DMS153 treated with DMSO at 0.1 percent for 48 hours (cell line): ENCODE results near the gene TBC1D10A.

Experiments used
- DNase-seq: peaks from one replicate; lab custom pipeline; 2025; ENCODE audit not compliant: unreplicated experiment; lab: John Stamatoyannopoulos, UW

The TBC1D10A gene

GRCh38 chr22:30323246-30323645 lies 3.5 kb downstream of the TBC1D10A start:
- DNase-seq = no peak

DNA sequence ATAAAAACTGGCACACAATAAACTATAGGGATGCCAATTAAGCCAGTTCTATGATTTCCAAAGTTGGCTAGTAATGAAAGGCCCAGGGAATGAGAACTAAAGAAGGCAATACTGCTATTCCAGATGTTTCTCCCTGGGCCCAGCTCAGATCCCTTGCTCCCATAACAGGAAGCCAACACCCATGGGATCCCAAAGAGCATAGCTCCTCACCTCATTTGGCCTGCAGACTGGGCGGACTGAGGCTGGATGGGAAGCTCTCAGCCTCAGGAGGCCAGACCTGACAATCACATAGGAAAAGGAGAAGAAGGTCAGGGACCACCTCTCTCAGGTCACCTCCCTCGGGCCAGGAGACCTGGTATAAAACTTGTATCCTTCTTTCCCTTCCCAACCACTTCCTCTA lies 5.3 kb downstream of the TBC1D10A start:
- no peak for DNase-seq

GRCh38 chr22:30320021-30320556 lies 6.7 kb downstream of the TBC1D10A start:
- DNase-seq = no peak

- no peak for DNase-seq
These were observed 7.8 kb downstream of the TBC1D10A start for GRCh38 chr22:30318799-30319419.

GRCh38 chr22:30317778-30318177 lies 9.0 kb downstream of the TBC1D10A start:
- no peak for DNase-seq

DNA sequence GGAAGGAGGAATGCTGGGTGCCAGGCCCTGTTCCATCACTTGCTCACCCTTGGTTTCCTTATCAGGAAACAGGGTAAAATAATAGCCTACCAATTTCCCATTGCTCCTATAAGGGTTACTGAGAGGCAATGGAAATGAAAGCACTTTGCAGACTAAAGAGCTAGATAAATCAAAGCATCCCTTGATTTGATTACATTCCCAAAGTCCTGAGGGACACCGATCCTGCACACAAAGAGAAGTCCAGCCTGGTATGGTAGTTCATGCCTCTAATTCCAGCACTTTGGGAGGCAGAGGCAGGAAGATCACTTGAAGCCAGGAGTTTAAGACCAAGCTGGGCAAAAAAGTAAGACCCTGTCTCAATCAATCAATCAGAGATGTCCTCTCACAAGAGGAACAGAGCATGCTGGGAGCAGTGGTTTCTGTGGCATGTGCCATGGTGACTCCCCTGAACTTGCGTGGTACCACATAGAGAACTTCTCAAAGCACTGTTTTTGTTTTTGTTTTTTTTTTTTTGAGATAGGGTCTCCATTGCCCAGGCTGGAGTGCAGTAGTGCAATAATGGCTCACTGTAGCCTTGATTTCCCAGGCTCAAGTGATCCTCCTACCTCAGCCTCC lies 10.7 kb downstream of the TBC1D10A start:
- DNase-seq = no peak

- no peak for DNase-seq
These were observed 11.8 kb downstream of the TBC1D10A start for GRCh38 chr22:30314915-30315314.

DNA sequence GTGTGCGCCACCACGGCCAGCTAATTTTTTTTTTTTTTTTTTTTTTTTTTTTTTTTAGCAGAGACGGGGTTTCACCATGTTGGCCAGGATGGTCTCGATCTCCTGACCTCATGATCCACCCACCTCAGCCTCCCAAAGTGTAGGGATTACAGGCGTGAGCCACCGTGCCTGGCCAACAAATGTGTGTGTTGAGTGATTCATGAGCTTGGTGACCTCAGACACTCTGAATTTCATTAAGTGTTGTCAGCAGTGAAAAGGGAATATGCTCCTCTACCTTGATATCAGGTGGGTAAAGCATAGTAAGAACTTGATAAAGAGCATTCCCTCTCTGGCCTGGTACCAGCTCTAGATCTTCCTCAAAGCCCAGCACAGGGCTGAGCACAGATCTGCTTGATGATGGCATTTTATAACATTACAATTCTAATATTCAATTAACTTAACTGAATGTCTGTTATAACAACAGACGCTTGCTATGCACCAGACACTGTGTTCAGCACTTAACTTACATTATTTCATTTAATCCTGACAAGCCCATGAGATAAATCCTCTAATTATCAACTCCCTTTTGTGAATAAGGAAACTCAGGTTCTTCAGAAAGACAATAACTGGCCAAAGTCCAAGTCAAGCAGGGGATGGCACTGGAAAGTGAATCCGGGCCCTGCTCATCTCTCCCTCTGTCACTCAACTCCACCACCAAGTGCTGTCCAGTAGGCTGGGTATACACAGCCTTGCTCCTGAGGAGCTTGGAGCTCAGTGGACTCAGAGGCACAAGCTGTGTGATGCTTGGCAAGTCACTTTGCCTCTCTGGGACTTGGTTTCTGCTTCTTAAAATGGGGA lies 13.0 kb downstream of the TBC1D10A start:
- DNase-seq = no peak

- no peak for DNase-seq
These were observed 14.7 kb downstream of the TBC1D10A start for GRCh38 chr22:30312053-30312452.

DNA sequence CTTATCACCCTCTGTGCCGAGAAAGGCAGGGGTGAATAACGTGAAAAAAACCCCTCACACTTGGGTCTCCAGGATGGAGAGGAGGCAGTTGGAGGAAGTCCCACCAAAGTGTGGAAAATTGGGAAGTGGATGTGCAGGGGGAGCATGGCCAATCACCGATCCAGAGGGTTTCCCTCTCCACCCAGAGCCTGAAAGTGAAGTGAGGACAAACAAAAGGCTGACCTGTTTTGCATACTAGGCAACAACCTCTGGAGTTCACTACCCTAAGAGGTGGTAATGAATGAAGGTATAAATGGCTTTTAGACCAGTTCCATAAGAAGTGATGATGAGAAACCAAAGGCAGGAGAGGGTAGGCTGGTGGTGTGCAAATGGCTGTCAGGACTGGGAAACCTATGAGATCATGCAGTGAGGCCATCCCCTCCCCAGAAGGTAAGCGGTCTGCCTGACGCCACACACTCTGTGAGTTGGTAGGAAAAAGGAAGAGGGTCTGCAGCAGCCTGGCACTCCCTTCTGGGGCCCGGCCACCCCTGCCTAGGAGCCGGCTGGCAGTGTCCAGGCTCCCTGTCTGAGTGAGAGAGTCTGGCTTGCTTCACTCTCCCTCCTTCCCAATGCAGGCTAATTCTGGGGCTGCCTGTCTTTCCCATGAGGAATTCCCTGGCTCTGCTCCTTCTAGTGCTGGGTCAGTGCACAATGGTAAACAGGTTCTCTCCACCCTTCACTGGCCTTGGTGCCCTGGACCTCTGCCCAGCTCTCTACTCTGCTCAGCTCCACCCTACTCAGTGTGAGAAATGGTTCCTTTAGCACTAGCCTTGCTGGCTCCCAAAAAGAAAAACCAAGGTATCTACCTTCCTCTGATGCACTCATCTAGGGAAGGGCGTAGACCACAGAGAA lies 15.6 kb downstream of the TBC1D10A start:
- DNase-seq = no peak

GRCh38 chr22:30309951-30310741 lies 16.6 kb downstream of the TBC1D10A start:
- DNase-seq = peak; percentile 7

- DNase-seq = no peak
These were observed 18.1 kb downstream of the TBC1D10A start for GRCh38 chr22:30308518-30309230.

- no peak for DNase-seq
These were observed 18.6 kb downstream of the TBC1D10A start for GRCh38 chr22:30308093-30308492.

- DNase-seq = no peak
These were observed 19.6 kb downstream of the TBC1D10A start for GRCh38 chr22:30307041-30307574.

GRCh38 chr22:30306627-30307011 lies 20.1 kb downstream of the TBC1D10A start:
- no peak for DNase-seq

DNA sequence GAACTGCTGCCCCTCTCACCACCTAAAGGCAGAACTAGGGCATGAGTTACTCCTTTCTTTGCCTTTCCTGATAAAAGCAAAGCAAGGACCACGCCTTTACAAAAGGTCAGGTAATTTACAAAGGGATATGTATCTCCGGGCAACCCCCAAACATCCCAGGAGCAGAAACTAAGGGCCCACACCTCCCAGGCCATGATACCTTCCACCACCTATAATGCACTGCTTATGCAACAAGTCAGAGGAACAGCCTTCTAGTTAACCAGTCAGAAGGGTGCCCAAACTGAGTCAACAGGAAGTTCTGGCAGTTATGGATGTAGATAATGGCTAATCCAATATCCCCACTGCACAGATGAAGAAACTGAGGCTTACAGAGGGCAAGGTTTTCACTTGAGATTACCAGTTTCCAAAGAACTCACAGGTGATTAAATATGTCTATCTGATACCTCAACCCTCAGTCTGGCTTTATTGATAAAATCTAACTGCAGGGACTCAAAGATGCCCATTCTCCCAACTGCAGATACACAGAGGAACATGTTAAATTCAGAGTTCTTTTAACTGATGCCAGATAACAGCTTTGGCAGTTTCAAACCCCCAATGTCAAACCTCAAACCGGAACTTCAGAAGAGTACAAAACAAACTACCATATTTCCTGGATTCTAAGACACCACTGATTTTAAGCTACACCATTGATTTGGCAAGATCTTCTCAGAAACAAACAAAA lies 20.7 kb downstream of the TBC1D10A start:
- no peak for DNase-seq

- no peak for DNase-seq
These were observed 21.2 kb downstream of the TBC1D10A start for GRCh38 chr22:30305519-30305905.

GRCh38 chr22:30304495-30305244 lies 22.1 kb downstream of the TBC1D10A start:
- DNase-seq = no peak
